ENCODE measurements around the gene CBL.
"Not testable (repeated sequence)": the region's sequence is repeated elsewhere in the genome, so short reads cannot be mapped to it uniquely, and the experiment has no call there.

Gene CBL

GRCh38 chr11:119218141-119218878, 12.2 kb downstream of the CBL start:
- no peak for DNase-seq (ENCODE audit: low read depth)

GRCh38 chr11:119222308-119222707, 16.2 kb downstream of the CBL start:
- DNase-seq (ENCODE audit: low read depth) = no peak

- DNase-seq (ENCODE audit: low read depth) = no peak
Measured at GRCh38 chr11:119222891-119223290, 16.8 kb downstream of the CBL start.

GRCh38 chr11:119223856-119224255, 17.7 kb downstream of the CBL start:
- no peak for DNase-seq (ENCODE audit: low read depth)

- not testable (repeated sequence) for DNase-seq (ENCODE audit: low read depth)
Measured at GRCh38 chr11:119228535-119229287, 22.6 kb downstream of the CBL start.

GRCh38 chr11:119229288-119229672, 23.1 kb downstream of the CBL start:
- no peak for DNase-seq (ENCODE audit: low read depth)

- DNase-seq (ENCODE audit: low read depth) = no peak
Measured at GRCh38 chr11:119229741-119230140, 23.6 kb downstream of the CBL start.

GRCh38 chr11:119236490-119236889, 30.4 kb downstream of the CBL start:
- DNase-seq (ENCODE audit: low read depth) = no peak

GRCh38 chr11:119236891-119237290, 30.8 kb downstream of the CBL start:
- DNase-seq (ENCODE audit: low read depth) = no peak

- DNase-seq (ENCODE audit: low read depth) = no peak
Measured at GRCh38 chr11:119237515-119237914, 31.4 kb downstream of the CBL start.

GRCh38 chr11:119248750-119249670, 42.9 kb downstream of the CBL start:
- DNase-seq (ENCODE audit: low read depth) = no peak

- no peak for DNase-seq (ENCODE audit: low read depth)
Measured at GRCh38 chr11:119249671-119250010, 43.5 kb downstream of the CBL start.

GRCh38 chr11:119251114-119251513, 45.0 kb downstream of the CBL start:
- DNase-seq (ENCODE audit: low read depth) = no peak

GRCh38 chr11:119254239-119254638, 48.1 kb downstream of the CBL start:
- DNase-seq (ENCODE audit: low read depth) = no peak

- no peak for DNase-seq (ENCODE audit: low read depth)
Measured at GRCh38 chr11:119258180-119258579, 52.0 kb downstream of the CBL start.

- DNase-seq (ENCODE audit: low read depth) = no peak
Measured at GRCh38 chr11:119258983-119259382, 52.8 kb downstream of the CBL start.

- no peak for DNase-seq (ENCODE audit: low read depth)
Measured at GRCh38 chr11:119262668-119263351, 56.7 kb downstream of the CBL start.

- DNase-seq (ENCODE audit: low read depth) = no peak
Measured at GRCh38 chr11:119263352-119263940, 57.3 kb downstream of the CBL start.

GRCh38 chr11:119266063-119266462, 59.9 kb downstream of the CBL start:
- no peak for DNase-seq (ENCODE audit: low read depth)

- no peak for DNase-seq (ENCODE audit: low read depth)
Measured at GRCh38 chr11:119266517-119267255, 60.5 kb downstream of the CBL start.

- DNase-seq (ENCODE audit: low read depth) = no peak
Measured at GRCh38 chr11:119267645-119268044, 61.5 kb downstream of the CBL start.

All from stimulated activated CD8-positive, alpha-beta memory T cell treated with anti-CD3 and anti-CD28 coated beads, Interleukin-15, amount 100 ng/mL, for 24 hours (primary cell).